Activated CD4-positive, alpha-beta T cell treated with anti-CD3 and anti-CD28 coated beads for 48 hours (primary cell): ENCODE results near the gene CTF1.
"Not testable (repeated sequence)": the region's sequence is repeated elsewhere in the genome, so short reads cannot be mapped to it uniquely, and the experiment has no call there.

Experiments
- DNase-seq: peaks from one replicate; pipeline ENCODE4 v3.0.0-alpha.2; 2020

The CTF1 gene

GRCh38 chr16:30888856-30889499, 7.4 kb upstream of the CTF1 start:
- no peak for DNase-seq

GRCh38 chr16:30889721-30890120, 6.7 kb upstream of the CTF1 start:
- no peak for DNase-seq

- DNase-seq, result not testable (repeated sequence)
Measured at GRCh38 chr16:30891043-30891823, 5.2 kb upstream of the CTF1 start.

- DNase-seq, result no peak
Measured at GRCh38 chr16:30892670-30893416, 3.6 kb upstream of the CTF1 start.

GRCh38 chr16:30893417-30893743, 3.0 kb upstream of the CTF1 start:
- DNase-seq, result peak; percentile 25

- DNase-seq, result peak; percentile 88
Measured at GRCh38 chr16:30893744-30894539, 2.5 kb upstream of the CTF1 start, which contains the start of gene BCL7C. BCL7C (minus strand) TSS chr16:30894077; CDS start chr16:30893944, 133 bp downstream.

- no peak for DNase-seq
Measured at GRCh38 chr16:30894540-30895368, 1.7 kb upstream of the CTF1 start.

GRCh38 chr16:30895627-30896260, 670 bp upstream of the CTF1 start:
- DNase-seq, result no peak

- DNase-seq, result peak; percentile 89
Measured at GRCh38 chr16:30896889-30897733, 697 bp downstream of the CTF1 start.

GRCh38 chr16:30899794-30900193, 3.4 kb downstream of the CTF1 start:
- no peak for DNase-seq

- DNase-seq, result no peak
Measured at GRCh38 chr16:30900588-30900987, 4.2 kb downstream of the CTF1 start.

GRCh38 chr16:30901201-30902028, 5.0 kb downstream of the CTF1 start:
- peak; percentile 14 for DNase-seq

- peak; percentile 64 for DNase-seq
Measured at GRCh38 chr16:30902029-30902972, 5.9 kb downstream of the CTF1 start.

GRCh38 chr16:30903002-30903401, 6.6 kb downstream of the CTF1 start:
- DNase-seq, result peak; percentile 29

- DNase-seq, result no peak
Measured at GRCh38 chr16:30903596-30903995, 7.2 kb downstream of the CTF1 start.

- DNase-seq, result no peak
Measured at GRCh38 chr16:30904114-30904780, 7.8 kb downstream of the CTF1 start.

- no peak for DNase-seq
Measured at GRCh38 chr16:30907064-30907463, 10.7 kb downstream of the CTF1 start.
